ENCODE results near the gene RAD52.
"Not testable (repeated sequence)": the region's sequence is repeated elsewhere in the genome, so short reads cannot be mapped to it uniquely, and the experiment has no call there.

RAD52 gene

GRCh38 chr12:968545-968944 lies 19.1 kb upstream of the RAD52 start:
- in situ Hi-C loops (cut with MboI; ENCODE audit: low sequenced_read_pairs) = no loop called here

- in situ Hi-C loops (cut with MboI; ENCODE audit: low sequenced_read_pairs) = no loop called here
Observed at GRCh38 chr12:967641-968040, 18.1 kb upstream of the RAD52 start.

GRCh38 chr12:966724-967123 lies 17.2 kb upstream of the RAD52 start:
- in situ Hi-C loops (cut with MboI; ENCODE audit: low sequenced_read_pairs) = no loop called here

GRCh38 chr12:958588-959123 lies 9.2 kb upstream of the RAD52 start:
- in situ Hi-C loops (cut with MboI; ENCODE audit: low sequenced_read_pairs) = no loop called here

- in situ Hi-C loops (cut with MboI; ENCODE audit: low sequenced_read_pairs) = no loop called here
Observed at GRCh38 chr12:955939-956338, 6.4 kb upstream of the RAD52 start.

GRCh38 chr12:954741-955140 lies 5.2 kb upstream of the RAD52 start:
- in situ Hi-C loops (cut with MboI; ENCODE audit: low sequenced_read_pairs) = no loop called here

GRCh38 chr12:953776-954175 lies 4.3 kb upstream of the RAD52 start:
- in situ Hi-C loops (cut with MboI; ENCODE audit: low sequenced_read_pairs) = no loop called here

- in situ Hi-C loops (cut with MboI; ENCODE audit: low sequenced_read_pairs) = no loop called here
Observed at GRCh38 chr12:951176-951575, 1.7 kb upstream of the RAD52 start.

GRCh38 chr12:948238-948637 lies 1.3 kb downstream of the RAD52 start:
- in situ Hi-C loops (cut with MboI; ENCODE audit: low sequenced_read_pairs) = no loop called here

GRCh38 chr12:946631-947030 lies 2.9 kb downstream of the RAD52 start:
- in situ Hi-C loops (cut with MboI; ENCODE audit: low sequenced_read_pairs) = no loop called here

GRCh38 chr12:946212-946611 lies 3.3 kb downstream of the RAD52 start:
- in situ Hi-C loops (cut with MboI; ENCODE audit: low sequenced_read_pairs) = no loop called here

GRCh38 chr12:944211-944610 lies 5.3 kb downstream of the RAD52 start:
- in situ Hi-C loops (cut with MboI; ENCODE audit: low sequenced_read_pairs) = no loop called here

GRCh38 chr12:943051-943450 lies 6.4 kb downstream of the RAD52 start:
- in situ Hi-C loops (cut with MboI; ENCODE audit: low sequenced_read_pairs) = no loop called here

GRCh38 chr12:938810-939209 lies 10.7 kb downstream of the RAD52 start:
- in situ Hi-C loops (cut with MboI; ENCODE audit: low sequenced_read_pairs) = no loop called here

GRCh38 chr12:936377-937345 lies 12.8 kb downstream of the RAD52 start:
- in situ Hi-C loops (cut with MboI; ENCODE audit: low sequenced_read_pairs) = no loop called here

GRCh38 chr12:935891-936290 lies 13.6 kb downstream of the RAD52 start:
- in situ Hi-C loops (cut with MboI; ENCODE audit: low sequenced_read_pairs) = not testable (repeated sequence)

- in situ Hi-C loops (cut with MboI; ENCODE audit: low sequenced_read_pairs) = no loop called here
Observed at GRCh38 chr12:931591-931990, 17.9 kb downstream of the RAD52 start.

GRCh38 chr12:931060-931459 lies 18.4 kb downstream of the RAD52 start:
- in situ Hi-C loops (cut with MboI; ENCODE audit: low sequenced_read_pairs) = no loop called here

- in situ Hi-C loops (cut with MboI; ENCODE audit: low sequenced_read_pairs) = no loop called here
Observed at GRCh38 chr12:926641-927040, 22.9 kb downstream of the RAD52 start.

GRCh38 chr12:922285-922684 lies 27.2 kb downstream of the RAD52 start:
- in situ Hi-C loops (cut with MboI; ENCODE audit: low sequenced_read_pairs) = no loop called here

GRCh38 chr12:920676-921075 lies 28.8 kb downstream of the RAD52 start:
- in situ Hi-C loops (cut with MboI; ENCODE audit: low sequenced_read_pairs) = no loop called here

- in situ Hi-C loops (cut with MboI; ENCODE audit: low sequenced_read_pairs) = no loop called here
Observed at GRCh38 chr12:916712-917445, 32.6 kb downstream of the RAD52 start.
